GM21723 (cell line): ENCODE results near the gene CCDC150.
A peak's percentile ranks its signal among the peaks of the same experiment; 100 is the strongest.
"Not testable (repeated sequence)": the region's sequence is repeated elsewhere in the genome, so short reads cannot be mapped to it uniquely, and the experiment has no call there.

Experiments used
- ATAC-seq: cut with Tn5 transposase; IDR thresholded peaks from one replicate; pipeline ENCODE4 v1.9.1; 2021; ENCODE audit warnings: mild to moderate bottlenecking, moderate library complexity; ENCODE audit not compliant: unreplicated experiment

Gene CCDC150

DNA sequence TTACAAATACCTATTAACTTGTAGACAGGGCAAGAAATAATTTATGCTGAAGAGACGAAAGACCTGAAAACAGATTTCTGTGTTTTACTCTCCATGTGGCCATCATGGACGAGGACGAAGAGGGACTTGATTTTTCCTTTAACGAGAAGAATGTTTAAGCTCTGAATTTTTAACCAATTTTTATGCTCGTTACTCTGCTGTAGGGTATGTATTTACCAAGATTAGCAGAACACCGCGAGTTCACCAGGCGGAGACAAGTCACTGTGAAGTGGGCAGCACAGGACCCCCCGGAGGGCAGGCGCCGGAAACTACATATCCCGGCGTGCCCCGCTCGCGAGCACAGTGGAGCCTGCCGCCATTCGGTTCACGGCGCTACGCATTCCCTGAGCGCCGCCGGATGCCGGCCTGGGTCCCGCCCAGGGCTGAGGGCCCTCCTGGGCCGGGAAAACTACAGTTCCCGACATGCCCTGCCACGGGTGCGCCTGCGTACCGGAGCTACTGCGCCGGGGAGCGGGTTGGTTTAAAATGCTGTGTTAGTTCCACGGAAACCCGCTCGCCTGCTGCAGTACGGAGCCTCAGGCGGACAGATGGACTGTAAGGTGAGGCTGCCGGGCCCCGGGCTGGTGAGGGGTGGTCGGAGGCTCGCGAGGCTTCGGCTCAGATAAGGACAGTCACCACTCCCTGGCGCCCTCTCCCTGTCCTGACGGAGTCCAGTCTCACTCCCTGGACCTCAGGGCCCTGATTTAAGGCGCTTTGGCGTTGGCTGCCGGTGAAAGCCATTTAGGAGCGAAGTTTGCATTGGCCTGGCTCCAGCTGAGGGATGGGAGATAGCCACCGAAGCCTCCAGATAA lies at the start of gene CCDC150:
Gene CCDC150 (plus strand): TSS at position 536 of the 851 bp plus-strand sequence. CDS start 52 bp downstream, at position 588.
- peak; percentile 99 for ATAC-seq

- ATAC-seq = no peak
Observed at GRCh38 chr2:196590286-196590685, 49.2 kb upstream of the CCDC150 start.

GRCh38 chr2:196591004-196591403 lies 48.5 kb upstream of the CCDC150 start:
- ATAC-seq = no peak

DNA sequence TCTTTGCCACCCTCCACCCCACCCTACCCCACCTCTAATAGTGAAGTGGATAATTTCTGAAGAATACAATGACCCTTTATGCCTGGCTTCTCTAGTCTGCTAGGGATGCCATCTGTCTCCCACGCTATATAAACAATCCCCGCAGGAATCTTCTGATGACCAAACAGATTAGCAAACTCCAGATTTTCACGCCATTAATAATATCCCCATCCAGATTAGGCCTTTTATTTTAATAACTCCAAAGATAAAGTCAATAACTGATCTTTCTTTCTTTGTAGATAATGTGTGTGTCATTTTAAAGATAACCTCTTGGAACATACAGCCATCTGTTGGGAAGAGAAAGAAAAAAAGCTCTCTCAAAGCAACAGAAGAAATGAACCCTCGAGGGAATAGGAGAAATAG lies 47.9 kb upstream of the CCDC150 start:
- no peak for ATAC-seq

DNA sequence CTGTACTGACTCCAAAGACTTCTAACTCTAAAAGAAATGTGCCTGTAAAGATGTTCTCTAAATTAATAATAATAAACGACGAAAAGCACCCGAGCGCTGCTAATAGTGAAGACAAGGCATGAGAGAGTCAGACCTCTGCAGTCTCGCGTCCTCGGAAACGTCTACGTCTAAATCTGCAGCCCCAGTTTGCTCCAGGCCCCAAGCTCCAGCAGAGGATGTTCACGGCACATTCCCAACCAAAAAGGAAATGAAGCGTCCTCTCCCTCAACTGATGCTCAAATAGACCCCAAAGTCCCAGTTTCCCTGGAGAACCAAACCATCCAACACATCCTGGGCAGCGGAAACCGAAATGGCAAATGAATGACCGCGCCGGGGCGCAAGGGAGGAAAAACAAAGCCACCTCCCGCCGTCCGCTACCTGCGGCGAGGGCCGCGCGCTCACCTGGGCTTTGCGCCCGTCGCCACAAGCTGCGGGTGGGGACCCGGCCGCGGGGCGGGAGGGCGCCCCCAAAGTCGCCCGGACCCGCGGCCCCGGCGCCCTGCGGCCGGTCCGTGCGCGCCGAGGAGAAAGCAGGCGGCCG lies 47.1 kb upstream of the CCDC150 start:
- peak; percentile 22 for ATAC-seq

GRCh38 chr2:196592911-196593881 lies 46.3 kb upstream of the CCDC150 start, which contains the start of gene HECW2:
HECW2 (minus strand) TSS chr2:196593554.
- ATAC-seq = peak; percentile 74

GRCh38 chr2:196594158-196594557 lies 45.4 kb upstream of the CCDC150 start:
- no peak for ATAC-seq

DNA sequence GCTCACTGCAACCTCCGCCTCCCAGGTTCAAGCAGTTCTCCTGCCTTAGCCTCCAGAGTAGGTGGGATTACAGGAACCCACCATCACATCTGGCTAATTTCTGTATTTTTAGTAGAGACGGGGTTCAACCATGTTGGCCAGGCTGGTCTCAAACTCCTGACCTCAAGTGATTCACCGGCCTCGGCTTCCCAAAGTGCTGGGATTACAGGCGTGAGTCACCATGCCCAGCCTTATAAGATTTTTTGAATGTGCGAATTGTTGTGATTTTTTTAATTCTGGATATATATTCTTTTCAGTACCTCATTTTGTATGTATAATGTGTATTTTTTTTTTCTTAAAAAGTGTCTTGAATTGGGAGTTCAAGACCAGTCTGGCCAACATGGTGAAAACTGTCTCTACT lies 42.0 kb upstream of the CCDC150 start:
- ATAC-seq = no peak

- no peak for ATAC-seq
Observed at GRCh38 chr2:196598412-196598811, 41.1 kb upstream of the CCDC150 start.

- ATAC-seq = no peak
Observed at GRCh38 chr2:196598846-196599245, 40.7 kb upstream of the CCDC150 start.

GRCh38 chr2:196601430-196602306 lies 37.8 kb upstream of the CCDC150 start:
- ATAC-seq = no peak

GRCh38 chr2:196604196-196604595 lies 35.3 kb upstream of the CCDC150 start:
- no peak for ATAC-seq

- ATAC-seq = no peak
Observed at GRCh38 chr2:196606516-196606915, 33.0 kb upstream of the CCDC150 start.

DNA sequence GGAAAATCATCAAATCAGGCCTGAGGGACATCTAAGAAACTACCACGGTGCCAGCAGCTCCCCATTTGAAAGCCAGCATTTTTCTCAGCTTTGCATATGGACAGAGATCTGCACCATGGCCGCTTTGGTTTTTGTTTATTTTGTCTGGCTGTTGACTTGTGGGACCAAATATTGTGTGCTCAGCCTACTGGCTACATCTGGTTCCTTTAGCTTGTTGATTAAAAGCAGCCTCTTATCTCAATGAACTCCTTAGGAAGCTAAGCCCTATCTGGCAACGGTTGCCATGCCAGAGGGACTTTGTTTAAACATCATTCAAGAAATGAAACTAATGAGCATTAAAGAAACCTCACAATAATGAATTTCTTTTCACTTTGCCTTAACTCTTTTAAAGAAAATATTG lies 32.4 kb upstream of the CCDC150 start:
- ATAC-seq = no peak

DNA sequence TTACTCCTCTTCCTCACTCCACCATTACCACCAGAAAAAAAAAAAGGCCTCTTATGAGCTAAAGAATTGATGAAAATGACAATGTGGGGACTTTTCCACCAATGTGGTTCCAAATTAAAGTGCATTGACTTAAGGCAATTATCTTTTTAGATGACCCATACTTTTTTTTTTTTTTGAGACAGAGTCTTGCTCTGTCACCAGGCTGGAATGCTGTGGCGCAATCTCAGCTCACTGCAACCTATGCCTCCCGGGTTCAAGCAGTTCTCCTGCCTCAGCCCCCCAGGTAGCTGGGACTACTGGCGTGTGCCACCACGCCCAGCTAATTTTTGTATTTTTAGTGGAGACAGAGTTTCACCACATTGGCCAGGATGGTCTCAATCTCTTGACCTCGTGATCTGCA lies 31.6 kb upstream of the CCDC150 start:
- ATAC-seq = not testable (repeated sequence)

- ATAC-seq = no peak
Observed at GRCh38 chr2:196609806-196610205, 29.7 kb upstream of the CCDC150 start.

DNA sequence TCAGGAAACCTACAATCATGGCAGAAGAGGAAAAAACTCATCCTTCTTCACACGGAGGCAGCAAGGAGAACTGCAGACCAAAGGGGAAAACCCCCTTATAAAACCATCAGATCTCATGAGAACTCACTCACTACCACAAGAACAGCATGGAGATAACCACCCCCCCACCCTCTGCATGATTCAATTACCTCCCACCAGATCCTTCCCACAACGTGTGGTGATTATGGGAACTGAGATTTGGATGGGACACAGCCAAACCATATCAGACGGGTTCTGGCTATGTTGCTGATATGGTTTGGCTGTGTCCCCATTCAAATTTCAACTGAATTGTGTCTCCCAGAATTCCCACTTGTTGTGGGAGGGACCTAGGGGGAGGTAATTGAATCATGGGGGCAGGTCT lies 28.7 kb upstream of the CCDC150 start:
- no peak for ATAC-seq

GRCh38 chr2:196613302-196613701 lies 26.2 kb upstream of the CCDC150 start:
- no peak for ATAC-seq

- ATAC-seq = no peak
Observed at GRCh38 chr2:196617430-196617829, 22.1 kb upstream of the CCDC150 start.

DNA sequence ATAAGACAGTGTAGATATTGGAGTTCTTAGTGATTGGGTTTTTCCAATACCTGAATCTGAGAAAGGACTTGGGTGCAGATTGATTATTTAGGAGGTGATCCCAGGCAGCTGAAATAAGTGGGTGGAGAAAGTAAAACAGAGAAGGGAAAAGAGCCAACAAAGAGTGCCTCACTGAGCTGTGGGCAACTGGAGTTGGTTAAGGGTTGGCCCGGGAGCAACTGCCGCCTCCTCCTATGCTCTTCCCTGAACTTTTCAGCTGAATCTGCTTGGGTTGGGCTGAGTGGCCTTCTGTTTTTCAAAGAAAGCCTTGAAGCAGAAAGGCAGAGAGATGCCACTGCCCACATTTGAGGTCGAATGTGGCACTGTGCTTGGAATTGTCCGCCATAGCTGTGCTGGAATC lies 20.9 kb upstream of the CCDC150 start:
- no peak for ATAC-seq
